ENCODE results near the gene EGFL7.

The EGFL7 gene

DNA sequence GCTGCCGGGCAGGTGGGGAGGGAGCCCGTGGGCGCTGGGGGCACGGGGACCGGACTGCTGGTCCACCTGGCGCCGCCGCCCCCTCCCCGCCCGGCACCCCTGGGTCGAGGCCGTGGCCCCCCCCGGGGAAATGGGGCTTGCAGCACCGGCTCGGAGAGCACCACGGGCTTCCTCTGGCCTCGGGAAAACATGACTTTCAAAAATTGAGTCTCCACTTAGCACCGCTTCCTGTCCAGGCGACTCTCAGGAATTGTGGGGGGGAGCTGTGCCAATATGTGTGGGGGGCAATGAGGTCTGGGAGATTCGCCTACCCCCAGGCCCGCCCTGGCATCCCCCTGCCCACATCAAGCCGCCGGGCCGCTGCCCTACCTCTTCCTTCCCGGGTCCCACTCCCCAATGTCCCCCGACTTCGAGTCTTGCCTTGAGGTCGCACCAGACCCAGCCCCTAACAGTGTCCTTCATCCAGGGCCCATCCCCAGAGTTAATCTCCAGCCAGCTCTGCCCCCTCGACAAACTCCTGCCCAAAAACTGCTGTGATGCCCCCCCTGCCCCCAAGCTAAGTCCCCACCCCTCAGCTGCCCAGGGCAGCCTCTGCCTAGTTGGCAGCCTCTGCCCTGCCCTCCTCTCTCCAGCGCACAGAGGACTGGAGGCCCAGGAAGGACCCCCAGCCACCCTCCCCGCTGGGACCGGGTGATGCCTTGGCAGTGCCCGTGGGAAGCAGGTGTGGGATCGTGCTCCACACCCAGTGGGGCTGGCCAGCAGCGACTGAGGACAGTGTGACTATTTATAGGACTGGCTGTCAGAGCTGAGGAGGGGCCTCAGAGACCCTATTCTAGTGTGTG is 3.9 kb downstream of the EGFL7 start:
- TF ChIP-seq CTCF (IDR thresholded peaks at IDR 0.05; ENCODE audit: borderline replicate concordance, control extremely low read depth, extremely low read depth, insufficient read depth, missing control alignments): no peak
- in situ Hi-C loops (cut with MboI; ENCODE audit: low sequenced_read_pairs, unreplicated experiment): no loop called here
- no peak for DNase-seq (ENCODE audit: low spot score)

DNA sequence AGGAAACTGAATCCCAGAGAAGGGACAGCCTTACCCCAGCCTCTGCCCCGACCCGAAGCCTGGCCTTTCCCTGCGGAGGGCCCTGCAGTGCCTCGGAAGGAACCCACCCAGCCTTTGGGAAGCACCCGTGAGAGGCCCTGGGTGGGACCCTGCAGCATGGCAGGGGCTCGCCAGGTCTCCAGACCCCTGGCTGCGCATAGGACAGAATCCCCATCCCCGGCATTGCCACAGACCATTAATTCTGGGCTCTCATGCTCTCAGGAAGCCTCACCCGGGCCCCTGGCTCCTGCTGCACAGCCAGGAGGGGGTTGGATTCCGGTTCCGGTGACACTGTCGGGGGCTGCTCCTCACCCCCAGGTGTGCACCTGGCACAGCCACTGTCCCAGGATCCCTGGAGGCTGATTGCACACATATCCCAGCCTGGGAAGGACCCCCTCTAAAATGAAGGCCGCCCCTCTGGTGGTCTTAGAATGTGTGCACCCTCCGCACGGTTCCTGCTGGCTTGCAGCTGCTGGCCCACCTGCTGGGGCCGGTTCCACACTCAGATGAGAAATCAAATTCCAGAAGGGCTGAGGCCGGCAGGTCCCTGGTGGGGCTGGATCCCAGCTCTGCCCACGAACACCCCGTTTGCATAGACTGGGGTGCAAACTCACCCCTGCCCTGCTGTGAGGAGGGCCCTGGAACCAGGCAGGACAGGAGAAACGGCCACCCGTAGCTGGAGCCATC is 4.7 kb downstream of the EGFL7 start:
- in situ Hi-C loops (cut with MboI; ENCODE audit: low sequenced_read_pairs, unreplicated experiment): no loop called here
- DNase-seq (ENCODE audit: low spot score): no peak
- TF ChIP-seq CTCF (IDR thresholded peaks at IDR 0.05; ENCODE audit: borderline replicate concordance, control extremely low read depth, extremely low read depth, insufficient read depth, missing control alignments): no peak

DNA sequence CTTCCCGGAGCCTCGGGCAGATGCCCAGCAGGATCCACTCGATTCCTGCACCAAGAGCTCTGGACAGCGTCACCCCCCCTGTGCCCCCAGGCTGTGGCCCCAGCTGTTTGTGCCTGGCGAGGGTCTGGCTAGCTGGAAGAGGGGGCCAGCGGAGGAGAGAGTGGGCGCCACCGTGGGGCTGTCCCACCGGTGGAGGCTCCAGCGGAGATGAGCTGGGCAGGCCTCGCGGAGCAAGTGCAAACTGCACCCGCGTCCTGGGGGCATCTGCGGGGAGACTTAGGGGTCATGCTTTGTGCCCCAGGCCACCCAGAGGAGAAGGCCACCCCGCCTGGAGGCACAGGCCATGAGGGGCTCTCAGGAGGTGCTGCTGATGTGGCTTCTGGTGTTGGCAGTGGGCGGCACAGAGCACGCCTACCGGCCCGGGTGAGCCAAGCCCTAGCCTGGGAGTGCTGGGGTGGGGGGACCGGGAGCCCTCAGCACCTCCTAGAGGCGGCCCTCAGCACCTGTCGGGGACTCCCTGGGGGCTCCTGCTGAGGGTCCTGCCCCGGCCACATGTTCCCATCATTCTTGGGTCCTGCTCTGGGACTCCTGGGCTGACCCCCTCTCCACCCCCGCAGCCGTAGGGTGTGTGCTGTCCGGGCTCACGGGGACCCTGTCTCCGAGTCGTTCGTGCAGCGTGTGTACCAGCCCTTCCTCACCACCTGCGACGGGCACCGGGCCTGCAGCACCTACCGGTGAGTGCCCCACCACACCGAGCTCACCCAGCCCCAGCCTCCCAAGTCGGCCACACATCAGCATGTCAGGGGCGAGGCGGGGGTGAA is 5.4 kb downstream of the EGFL7 start:
- in situ Hi-C loops (cut with MboI; ENCODE audit: low sequenced_read_pairs, unreplicated experiment): no loop called here
- no peak for DNase-seq (ENCODE audit: low spot score)
- no peak for TF ChIP-seq CTCF (IDR thresholded peaks at IDR 0.05; ENCODE audit: borderline replicate concordance, control extremely low read depth, extremely low read depth, insufficient read depth, missing control alignments)

DNA sequence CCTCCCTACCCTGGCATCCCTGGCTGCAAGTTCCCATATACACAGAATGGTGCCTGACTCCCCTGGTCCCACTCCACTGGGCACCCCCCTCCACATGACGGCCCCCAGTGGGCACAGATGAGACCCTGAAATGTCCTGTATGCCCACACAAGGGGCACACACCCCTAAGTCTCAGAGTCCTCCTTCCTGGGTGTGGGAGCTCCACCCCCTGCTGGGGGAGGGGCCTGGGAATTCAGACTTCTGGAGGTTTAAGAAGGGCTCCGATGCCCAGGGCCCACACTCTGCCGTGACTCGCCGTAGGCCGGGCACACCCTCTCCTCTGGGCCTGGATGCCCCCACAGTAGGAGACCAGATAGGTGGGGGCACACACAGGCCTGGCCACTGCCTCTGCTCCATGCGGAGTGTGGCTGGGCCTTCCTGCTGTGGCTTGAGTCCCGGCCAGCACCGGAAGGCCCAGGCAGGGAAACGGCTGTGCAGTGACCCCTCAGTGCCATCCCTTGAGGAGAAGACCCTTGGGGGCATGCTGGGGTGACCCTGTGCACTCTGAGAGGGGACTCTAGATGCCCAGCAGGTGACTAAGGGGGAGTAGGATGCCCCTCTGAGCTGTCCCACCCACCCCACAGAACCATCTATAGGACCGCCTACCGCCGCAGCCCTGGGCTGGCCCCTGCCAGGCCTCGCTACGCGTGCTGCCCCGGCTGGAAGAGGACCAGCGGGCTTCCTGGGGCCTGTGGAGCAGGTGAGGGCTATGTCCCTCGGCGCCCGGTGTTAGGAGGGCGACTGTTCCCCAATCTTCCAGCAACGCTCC is 6.5 kb downstream of the EGFL7 start:
- in situ Hi-C loops (cut with MboI; ENCODE audit: low sequenced_read_pairs, unreplicated experiment): no loop called here
- DNase-seq (ENCODE audit: low spot score): no peak
- TF ChIP-seq CTCF (IDR thresholded peaks at IDR 0.05; ENCODE audit: borderline replicate concordance, control extremely low read depth, extremely low read depth, insufficient read depth, missing control alignments): no peak

- TF ChIP-seq CTCF (IDR thresholded peaks at IDR 0.05; ENCODE audit: borderline replicate concordance, control extremely low read depth, extremely low read depth, insufficient read depth, missing control alignments): no peak
- DNase-seq (ENCODE audit: low spot score): no peak
- in situ Hi-C loops (cut with MboI; ENCODE audit: low sequenced_read_pairs, unreplicated experiment): no loop called here
Observed at GRCh38 chr9:136669791-136670464, 7.2 kb downstream of the EGFL7 start.
